NCI-H82 treated with DMSO at 0.1 percent for 48 hours (cell line): Measurements from ENCODE around the gene FBXL17.

Source experiments
- DNase-seq: peaks from one replicate; lab custom pipeline; 2025; ENCODE audit not compliant: unreplicated experiment; lab: John Stamatoyannopoulos, UW

The FBXL17 gene

DNA sequence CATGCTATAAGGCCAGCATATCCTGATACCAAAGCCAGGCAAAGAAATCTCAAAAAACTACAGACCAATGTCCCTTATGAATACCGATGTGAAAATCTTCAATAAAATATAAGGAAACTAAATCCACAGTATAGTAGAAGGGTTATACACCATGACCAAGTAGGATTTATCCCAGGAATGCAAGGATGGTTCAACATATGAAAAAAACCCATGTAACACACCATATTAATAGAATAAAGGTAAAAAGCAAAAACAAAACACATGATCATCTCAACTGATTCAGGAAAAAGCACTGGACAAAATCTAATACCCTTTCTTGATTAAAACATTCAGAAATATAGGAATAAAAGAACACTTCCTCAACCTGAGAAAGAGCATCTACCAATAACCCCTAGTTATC lies 6.1 kb downstream of the FBXL17 start:
- no peak for DNase-seq

DNA sequence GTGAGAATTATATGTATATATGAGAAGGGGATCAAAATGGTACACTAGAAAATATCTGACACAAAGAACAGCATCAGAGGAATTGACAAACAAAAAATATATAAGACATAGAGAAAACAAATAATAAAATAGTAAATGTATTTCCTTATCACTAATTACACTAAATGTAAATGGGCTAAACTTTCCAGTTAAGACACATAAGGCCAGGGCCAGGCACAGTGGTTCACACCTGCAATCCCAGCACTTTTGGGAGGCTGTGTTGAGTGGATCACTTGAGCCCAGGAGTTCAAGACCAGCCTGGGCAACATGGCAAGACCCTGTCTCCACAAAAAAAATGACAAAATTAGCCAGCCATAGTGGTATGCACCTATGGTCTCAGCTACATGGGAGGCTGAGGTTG lies 8.5 kb downstream of the FBXL17 start:
- DNase-seq = no peak

DNA sequence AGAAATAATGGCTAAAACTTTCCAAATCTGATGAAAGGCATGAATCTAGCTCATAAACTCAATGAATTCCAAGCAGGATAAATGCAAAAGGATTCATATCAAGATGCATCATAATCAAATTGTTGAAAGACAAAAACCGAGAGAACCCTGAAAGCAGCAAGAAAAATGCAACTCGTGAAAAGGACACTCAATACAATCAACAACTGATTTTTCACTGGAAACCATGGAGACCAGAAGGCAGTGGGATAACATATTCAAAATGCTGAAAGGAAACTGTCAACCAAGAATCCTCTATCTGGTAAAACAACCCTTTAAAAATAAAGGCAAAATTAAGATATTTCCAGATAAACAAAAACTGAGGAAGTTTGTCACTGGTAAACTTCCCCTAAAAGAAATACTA lies 9.5 kb downstream of the FBXL17 start:
- DNase-seq = no peak

DNA sequence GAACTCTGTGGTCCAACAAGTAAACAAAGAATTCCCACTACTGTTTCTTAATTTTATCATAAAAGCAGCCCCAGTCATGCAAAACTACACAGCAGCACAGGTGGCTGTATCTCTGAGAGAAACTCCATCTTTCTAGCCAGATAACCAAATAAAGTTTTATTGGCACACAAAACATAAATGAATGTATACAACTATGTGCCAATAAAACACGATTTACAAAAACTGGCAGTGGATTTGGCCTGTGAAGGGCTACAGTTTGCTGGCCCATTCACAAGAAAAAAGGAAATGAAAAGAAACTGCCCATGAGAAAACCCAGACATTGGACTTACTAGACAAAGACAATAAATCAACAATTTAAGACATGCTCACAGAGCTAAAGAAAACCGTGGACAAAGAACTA lies 10.6 kb downstream of the FBXL17 start:
- DNase-seq = no peak

DNA sequence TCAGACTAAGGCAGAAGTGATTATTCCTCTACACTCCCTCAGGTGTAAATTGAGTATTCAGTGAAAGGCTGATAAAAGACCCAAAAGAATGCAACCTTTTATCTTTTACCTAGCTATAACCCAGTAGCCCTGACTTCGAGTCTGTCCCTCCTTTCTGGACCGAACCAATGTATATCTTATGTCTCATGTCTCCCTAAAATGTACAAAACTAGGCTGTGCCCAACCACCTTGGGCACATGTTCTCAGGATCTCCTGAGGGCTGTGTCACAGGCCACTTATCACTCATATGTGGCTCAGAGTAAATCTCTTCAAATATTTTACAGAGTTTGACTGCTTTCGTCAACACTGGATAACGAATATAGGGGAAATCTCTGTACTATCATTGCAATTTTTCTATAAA lies 12.7 kb downstream of the FBXL17 start:
- no peak for DNase-seq

DNA sequence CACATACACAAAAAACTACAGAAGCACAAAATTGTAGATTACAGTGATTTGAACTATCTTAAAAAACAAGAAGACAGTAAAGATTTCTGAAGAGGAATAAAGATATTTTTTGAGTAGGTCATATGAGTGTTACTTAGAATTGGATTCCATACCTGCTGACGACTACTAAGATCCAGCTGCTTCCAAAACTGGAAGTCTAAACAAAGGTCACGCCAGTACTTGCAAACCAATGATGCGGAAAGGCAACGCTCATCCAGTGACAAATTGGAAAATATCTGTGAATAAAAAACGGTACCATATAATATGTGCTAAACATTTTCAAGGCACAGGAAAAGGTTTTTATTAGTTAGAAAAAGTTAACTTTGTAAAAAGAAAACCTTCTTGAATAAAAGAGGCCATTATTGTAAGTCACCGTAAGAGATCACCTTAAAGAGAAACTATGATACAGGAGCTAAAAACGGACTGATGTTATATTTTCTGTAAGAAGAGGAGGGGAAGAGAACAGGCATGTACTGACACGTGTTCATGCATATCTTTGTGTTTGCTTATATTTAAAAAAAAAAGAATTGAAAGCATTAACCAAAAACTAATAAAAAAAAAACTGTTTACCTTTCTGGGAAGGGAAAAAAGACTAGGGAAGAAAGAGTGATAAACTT lies 14.1 kb downstream of the FBXL17 start:
- no peak for DNase-seq

DNA sequence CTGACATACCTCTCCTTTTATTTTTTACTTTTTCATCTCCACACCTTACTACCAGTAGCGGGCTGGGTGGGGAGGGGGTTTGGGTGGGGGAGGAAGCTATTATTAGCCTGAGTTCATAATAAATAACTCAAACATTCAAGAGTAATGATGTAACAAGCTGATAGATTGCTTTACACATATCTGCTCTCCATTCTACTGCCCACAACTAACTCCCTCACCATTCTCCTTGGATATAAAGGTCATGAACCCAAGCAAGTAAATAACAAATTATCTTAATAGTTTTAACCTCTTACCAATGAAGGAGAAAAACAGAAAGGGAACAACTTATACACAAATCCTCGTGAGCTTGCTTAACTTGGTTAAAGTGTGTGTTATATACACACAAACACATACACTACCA lies 15.4 kb downstream of the FBXL17 start:
- DNase-seq = no peak

DNA sequence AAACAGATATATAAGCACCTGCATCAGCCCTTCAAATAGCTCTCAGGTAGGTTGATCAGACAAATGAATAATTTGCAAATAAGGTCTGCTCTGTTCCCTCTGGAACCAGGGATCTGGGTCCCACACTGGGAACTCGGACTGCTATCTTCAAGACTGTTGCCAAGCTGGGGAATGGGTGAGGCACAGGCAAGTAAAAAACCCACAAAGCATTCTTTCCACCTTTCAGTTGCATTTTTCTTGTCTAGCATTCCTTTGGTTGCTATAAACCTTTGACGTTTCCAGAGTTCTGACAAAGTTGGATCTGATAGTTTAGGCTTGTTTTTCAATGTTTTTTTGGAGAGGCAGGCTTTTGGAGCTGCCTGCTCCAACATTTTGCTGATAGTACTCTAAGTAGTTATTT lies 20.1 kb downstream of the FBXL17 start:
- no peak for DNase-seq

DNA sequence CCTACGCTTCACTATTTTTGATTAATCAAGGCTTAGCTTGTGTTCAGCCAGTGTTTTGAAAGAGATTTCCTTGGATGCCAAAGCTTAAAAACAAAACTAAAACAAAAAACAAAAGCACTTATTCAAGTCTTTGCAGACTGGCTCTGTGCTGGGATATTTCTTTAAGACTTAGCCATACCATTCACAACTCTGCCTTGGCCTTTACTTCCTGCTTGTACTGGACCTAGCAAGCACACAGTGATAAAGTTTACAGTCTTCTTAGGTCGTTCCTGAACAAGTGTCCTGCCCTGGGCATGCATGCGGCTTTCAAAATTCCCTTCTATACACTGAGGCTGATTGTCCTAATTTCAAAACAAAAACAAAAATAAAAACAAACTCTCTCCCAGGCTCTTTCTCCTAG lies 20.7 kb downstream of the FBXL17 start:
- DNase-seq = no peak

DNA sequence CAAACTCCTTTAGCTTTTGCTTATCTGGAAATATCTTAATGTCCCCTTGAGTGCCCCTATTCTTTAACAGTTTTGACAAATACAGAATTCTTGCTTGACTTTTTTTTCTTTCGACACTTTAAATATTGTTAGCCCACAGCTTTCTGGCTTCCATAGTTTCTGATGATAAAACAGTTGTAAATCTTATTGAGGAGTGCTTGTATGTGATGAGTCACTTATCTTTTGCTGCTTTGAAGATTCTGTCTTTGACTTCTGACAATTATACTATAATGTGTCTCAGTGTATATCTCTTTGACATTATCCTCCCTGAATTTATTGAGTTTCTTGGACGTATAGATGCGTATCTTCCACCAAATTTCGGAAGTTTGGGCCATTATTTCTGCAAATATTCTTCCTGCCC lies 21.6 kb downstream of the FBXL17 start:
- no peak for DNase-seq

DNA sequence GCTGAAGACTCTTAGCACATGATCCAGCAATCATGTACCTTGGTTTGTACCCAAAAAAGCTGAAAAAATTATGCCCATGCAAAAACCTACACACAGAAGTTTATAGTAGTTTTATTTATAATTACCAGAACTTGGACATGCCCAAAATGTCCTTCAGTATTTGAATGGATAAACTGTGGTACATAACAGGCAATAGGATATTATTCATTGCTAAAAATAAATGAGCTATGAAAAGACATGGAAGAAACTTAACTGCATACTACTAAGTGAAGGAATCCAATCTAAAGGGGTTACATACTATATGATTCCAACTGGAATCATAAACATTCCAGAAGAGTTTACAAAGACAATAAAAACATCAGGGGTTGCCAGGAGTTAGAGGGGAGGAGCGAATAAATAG lies 25.6 kb downstream of the FBXL17 start:
- DNase-seq = no peak

DNA sequence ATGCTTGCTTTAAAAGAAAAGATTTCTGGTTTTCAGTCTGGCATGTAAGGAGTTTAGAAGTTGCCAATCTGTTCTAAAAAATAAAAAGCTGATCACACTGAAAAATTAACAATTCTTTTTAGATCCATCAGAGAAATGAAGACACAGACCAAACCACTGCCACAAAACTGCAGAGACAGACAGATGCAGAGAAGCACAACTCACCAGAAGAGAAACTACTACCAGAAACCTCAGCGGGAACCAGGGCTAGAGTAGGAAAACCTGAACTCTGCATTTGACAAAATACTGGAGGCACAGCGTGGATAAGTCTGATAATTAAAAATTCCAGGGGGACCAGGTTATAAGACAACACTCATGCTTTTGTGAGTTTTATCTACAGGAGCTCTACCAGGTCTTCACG lies 28.8 kb downstream of the FBXL17 start:
- no peak for DNase-seq

DNA sequence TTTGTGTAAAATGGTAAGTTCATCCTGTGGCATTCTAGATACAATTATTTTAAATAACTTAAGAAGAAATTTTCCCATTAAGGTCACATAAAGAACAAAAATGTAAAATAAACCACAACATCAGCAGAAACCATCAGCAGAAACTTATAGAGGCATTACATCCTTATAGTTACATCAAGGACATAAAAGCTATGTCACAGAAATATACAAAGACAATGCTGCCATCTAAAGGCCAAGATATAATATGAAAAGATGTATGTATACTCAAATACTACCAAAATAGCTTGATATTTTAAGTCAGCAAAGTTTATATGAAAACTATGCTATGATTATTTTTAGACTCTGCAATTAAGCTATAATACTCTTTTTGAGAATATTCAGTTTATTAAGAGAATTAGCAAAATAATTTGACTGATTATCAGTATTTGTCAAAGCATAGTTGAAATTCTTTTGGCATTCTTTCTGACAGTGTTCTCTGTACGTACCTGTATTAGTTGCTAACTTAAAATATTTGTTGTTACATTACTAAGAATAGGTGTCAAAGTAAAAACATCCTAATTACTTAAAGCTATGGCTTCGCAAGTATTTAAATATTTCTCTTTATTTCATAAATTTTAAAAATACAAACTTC lies 36.2 kb downstream of the FBXL17 start:
- peak; percentile 20 for DNase-seq

DNA sequence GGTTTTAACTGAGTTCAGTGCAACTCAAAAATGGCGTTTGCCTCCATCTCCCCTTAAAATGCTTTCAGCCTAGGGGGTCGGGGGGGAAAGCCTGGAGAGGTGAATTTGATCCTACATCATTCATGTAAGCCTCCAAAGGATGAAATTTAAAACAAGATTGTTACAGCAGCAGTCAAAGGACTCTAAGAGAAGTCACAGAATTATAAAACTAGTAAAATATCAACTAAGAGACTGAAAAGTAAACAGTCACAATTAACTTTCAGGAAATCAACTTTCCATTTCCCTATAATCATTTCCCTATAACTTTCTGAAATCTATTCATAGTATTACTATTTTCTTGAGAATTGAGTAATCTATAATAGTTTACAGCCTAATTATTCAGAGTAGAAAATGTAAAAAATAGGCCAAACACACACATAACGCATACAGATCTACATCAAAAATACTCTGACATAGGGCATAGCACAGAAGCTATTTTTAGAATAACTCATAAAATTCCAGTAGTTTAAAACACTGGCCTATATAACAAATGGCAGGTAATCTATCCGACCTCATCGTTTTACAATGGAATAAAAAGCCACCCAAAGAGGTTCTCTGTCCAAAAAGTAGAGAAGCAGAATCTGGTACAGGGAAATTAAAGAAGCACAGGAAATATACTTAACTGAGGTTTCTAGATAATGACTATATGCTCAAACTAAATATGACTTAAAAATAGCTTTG lies 37.6 kb downstream of the FBXL17 start:
- no peak for DNase-seq

DNA sequence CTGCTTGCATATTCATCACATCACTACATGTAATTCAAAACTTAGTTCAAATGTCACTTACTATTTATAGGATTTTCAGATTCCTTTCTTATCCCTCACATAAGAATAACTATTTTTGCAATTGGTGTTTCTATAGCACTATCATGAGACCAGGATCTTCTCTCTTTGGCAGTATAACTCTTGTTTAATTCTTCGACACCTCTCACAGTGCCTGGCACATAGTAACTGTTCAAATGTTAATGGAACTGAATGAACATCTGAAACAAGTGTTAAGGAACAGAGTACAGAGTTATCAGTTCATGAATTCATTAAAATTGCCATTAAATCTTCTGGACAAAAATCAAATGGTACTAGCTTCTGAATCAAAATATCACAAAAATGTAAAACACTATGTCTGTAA lies 40.0 kb downstream of the FBXL17 start:
- no peak for DNase-seq

DNA sequence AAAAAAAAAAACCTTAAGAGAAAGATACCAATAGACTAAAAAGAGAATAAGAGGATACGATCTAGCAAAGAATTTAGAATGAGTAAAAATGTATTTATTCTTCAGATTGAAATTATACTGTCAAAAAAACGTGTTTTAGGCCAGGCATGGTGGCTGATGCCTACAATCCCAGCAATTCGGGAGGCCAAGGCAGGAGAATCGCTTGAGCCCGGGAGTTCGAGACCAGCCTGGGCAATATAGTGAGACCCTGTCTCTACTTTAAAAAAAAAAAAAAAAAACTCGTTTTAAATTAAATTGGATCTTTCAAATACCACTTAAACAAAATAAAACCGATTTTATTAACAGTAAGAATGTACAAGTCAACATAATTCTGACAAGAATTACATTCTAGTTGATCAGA lies 41.8 kb downstream of the FBXL17 start:
- no peak for DNase-seq

DNA sequence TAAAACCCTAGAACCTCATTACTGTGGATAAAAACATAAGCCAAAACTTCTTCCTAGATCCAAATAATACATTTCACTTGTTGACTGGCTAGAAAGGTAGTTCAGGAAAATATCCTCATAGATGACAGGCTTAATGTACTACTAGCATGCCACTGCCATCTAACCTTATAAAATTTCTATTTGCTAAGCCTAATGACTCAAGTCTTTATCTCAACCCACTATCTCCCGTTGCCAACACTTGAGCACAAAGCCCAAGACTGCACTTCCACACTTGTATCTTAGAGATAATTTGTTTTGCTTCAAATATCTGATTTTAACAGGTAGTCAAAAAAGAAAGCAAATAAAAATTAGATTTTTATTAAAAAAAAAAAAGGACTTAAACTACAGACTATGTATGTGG lies 42.7 kb downstream of the FBXL17 start:
- DNase-seq = no peak

DNA sequence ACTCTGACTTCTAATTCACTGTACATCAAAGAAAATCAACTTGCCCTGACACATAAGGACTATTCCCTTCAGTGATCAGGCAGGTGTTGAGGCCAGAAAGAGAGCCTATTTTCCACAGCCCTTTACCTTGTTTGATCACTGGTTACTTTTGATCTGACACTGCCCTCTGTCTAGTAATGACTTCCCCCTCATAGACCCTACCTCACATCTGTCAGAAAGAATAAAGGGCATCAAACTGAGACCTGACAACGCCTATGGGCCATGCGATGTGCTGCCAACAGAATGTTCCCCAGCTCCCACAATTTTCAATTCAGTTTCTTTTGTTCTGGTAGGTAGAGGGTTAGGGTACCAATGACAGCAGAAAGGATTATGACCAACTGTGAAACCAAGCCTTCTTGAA lies 47.7 kb downstream of the FBXL17 start:
- DNase-seq = no peak

DNA sequence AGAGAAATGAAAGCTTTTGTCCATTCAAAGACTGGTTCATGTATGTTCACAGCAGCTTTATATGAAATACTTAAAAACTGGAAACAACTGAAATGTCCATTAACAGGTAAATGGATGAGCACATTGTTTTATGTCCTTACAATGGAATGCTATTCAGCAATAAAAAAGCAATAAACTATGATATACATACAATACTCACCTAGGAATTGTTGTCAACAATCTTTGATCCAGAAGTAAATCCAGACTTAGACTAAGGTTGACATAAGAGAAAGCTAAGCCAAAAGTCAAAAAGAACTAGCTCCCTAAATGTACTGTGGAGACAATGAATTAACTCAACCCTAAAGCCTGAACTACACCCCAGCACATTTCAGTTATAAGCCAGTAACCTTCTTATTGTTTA lies 54.9 kb downstream of the FBXL17 start:
- no peak for DNase-seq

DNA sequence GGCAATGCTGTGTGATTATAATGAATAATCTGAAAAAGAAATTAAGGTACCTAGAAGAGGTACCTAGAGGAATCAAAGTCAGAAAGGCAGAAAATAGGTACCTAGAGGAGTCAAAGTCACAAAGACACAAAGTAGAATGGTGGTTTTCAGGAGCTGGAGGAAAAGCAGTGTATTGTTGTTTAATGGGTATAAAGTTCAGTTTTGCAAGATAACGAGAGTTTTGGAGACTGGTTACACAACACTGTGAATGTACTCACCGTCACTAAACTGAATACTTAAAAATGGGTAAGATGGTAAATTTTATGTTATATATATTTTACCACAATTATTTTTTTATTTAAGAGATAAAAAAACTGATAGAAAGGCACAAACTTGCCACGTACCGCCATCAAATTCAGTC lies 57.0 kb downstream of the FBXL17 start:
- no peak for DNase-seq

DNA sequence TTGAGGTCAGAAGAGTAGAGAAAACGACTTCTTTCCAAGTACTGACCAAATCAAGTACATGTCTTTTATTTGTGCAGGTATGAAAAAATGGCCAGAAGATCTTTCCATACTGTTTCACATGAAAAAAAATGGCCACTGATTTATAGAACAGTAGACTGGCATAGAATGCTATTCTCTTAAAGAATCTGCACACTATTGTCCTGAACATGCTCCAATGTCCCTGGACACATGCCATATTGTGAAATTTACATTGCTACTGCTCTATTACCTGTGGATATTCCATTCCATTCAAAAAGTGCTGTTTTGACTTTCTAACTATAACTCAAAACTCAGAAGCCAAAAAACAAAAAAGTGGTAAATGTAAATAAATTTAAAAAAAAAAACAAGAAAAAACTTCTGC lies 60.6 kb downstream of the FBXL17 start:
- no peak for DNase-seq

DNA sequence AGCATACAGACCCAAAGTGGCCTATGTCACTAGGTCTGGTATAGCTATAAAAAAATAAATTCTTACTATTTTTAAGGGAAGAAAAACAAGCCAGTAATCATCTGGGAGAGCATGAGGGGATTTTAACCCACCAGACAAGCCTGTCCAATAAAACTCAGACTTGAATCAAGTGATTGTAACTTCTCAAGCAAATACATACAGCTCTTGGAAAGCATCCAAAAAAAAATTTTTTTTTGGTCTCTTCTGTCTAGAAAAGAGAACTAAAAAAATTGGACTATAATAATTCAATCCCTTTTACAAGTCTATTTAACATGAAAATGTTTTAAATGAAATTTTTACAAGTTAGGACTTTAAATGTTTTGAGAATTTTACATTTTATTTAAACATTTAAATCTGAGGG lies 61.7 kb downstream of the FBXL17 start:
- no peak for DNase-seq

DNA sequence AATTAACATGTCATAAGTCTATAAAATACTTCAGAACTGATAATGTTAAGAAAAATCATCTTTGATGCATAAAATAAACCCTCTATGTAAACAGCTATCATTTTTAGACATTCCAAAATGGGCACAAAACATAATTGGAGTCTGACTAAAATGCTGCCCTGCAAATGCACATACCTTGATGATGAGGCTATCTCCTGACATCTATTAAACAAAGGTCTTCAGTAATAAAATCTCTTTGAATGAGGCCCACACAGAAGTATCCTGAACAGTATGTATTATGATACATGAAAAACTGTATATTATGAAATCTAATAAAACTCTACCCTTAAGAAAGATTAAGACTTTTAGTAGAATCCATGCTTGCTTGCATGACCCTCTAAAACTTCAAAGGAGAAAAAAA lies 66.1 kb downstream of the FBXL17 start:
- no peak for DNase-seq
